Stimulated activated CD4-positive, alpha-beta T cell treated with anti-CD3 and anti-CD28 coated beads, Interleukin-4, amount 100 ng/mL, for 24 hours (primary cell): Measurements from ENCODE around the gene ABLIM2.
A peak's percentile ranks its signal among the peaks of the same experiment; 100 is the strongest.

Experiments used
- DNase-seq: peaks from one replicate; pipeline ENCODE4 v3.0.0-alpha.2; 2020

Gene ABLIM2

GRCh38 chr4:8174970-8175369, 16.4 kb upstream of the ABLIM2 start:
- DNase-seq: no peak

- DNase-seq: no peak
These were observed 15.1 kb upstream of the ABLIM2 start for GRCh38 chr4:8173492-8174242.

GRCh38 chr4:8171984-8172924, 13.6 kb upstream of the ABLIM2 start:
- peak; percentile 63 for DNase-seq

GRCh38 chr4:8171266-8171665, 12.7 kb upstream of the ABLIM2 start:
- DNase-seq: no peak

- no peak for DNase-seq
These were observed 11.7 kb upstream of the ABLIM2 start for GRCh38 chr4:8170341-8170740.

GRCh38 chr4:8169763-8170162, 11.2 kb upstream of the ABLIM2 start:
- no peak for DNase-seq

GRCh38 chr4:8168832-8169598, 10.4 kb upstream of the ABLIM2 start:
- no peak for DNase-seq

- DNase-seq: no peak
These were observed 9.6 kb upstream of the ABLIM2 start for GRCh38 chr4:8168232-8168631.

- DNase-seq: no peak
These were observed 9.2 kb upstream of the ABLIM2 start for GRCh38 chr4:8167815-8168214.

- no peak for DNase-seq
These were observed 8.7 kb upstream of the ABLIM2 start for GRCh38 chr4:8167291-8167690.

GRCh38 chr4:8165374-8165896, 6.8 kb upstream of the ABLIM2 start:
- DNase-seq: no peak

- no peak for DNase-seq
These were observed 6.1 kb upstream of the ABLIM2 start for GRCh38 chr4:8164687-8165086.

GRCh38 chr4:8164194-8164565, 5.6 kb upstream of the ABLIM2 start:
- DNase-seq: no peak

GRCh38 chr4:8163436-8164193, 5.0 kb upstream of the ABLIM2 start:
- DNase-seq: no peak

- no peak for DNase-seq
These were observed 4.4 kb upstream of the ABLIM2 start for GRCh38 chr4:8163026-8163425.

GRCh38 chr4:8162625-8163024, 4.0 kb upstream of the ABLIM2 start:
- DNase-seq: no peak

- DNase-seq: no peak
These were observed 2.0 kb upstream of the ABLIM2 start for GRCh38 chr4:8160572-8160971.

- DNase-seq: no peak
These were observed 1.6 kb upstream of the ABLIM2 start for GRCh38 chr4:8160233-8160560.

- no peak for DNase-seq
These were observed 1.1 kb upstream of the ABLIM2 start for GRCh38 chr4:8159537-8160232.

GRCh38 chr4:8157944-8158709, 486 bp downstream of the ABLIM2 start:
- no peak for DNase-seq

- no peak for DNase-seq
These were observed 1.1 kb downstream of the ABLIM2 start for GRCh38 chr4:8157496-8157895.
